ENCODE data around the gene DOCK1.

Gene DOCK1

DNA sequence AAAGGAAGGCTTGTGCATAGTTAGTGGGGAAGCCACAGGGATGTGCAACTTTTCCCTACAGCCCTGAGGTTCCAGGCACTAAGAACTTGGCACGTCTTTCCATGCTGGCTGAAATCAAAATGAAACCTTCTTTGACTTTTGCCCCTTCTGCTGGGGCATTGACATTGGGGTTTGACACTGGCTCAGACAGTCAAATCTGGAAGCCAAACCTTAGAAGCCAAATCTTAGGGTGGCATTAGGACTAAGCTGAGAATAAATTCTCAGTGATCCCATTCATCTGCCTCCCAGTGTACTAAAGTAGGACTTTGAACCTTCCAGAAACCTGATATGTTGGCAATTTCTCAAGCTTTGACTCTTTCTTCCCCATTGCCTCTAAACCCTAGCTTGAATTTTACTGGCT lies 322.4 kb downstream of the DOCK1 start:
- no peak for DNase-seq (ENCODE audit: insufficient read length, low spot score)
- no peak for TF ChIP-seq POLR2A (IDR thresholded peaks at IDR 0.05; ENCODE audit: low read depth, low read length)
- no peak for FAIRE-seq

DNA sequence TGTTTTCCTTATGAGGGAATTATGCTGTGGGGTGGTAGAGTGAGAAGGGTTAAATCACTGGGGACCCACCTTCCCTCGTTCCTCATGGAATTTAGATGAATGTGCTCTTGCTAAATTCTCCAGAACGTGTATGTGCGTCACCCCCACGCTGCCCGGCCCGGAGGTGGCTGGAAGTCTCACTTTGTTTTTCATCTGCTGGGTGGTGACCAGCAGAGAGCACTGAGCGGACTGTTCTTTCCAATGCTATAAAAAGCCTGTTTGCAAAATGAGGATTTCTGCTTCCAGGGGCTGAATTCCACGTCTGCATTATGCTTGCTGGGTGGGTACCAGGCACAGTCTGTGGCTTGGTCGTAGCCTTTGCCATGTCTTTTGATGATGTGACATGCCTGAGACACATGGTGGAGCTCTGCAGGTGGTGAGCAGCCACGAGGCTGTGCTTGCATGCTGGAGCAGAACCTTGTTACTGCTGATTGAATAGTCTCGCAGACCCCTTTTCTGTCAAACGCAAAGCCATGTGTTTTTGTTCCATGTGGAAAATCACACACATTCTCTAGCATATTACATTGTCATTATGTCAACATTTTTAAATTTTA lies 323.1 kb downstream of the DOCK1 start:
- FAIRE-seq = no peak

DNA sequence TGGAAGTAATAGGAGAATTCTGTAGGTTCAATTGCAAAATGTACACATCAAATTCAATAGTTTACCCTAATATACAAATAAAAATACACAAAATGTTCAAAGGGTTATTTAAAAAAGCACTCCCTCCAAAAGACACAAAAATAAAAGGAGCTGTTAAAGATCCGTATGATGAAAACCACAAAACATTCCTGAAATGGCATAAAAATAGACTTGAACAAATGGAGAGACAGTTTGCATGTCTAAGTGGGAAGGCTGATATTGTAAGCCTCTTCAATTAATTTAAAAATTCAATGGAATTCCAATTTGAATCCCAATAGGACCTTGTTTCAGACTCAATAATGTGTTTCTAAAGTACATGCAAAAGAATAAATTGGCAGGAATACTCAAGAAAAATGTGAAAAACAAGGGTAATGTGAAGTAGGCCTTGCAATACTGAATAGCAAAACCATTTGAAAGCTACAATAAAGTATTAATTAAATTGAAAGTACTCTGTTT lies 329.1 kb downstream of the DOCK1 start:
- FAIRE-seq (no peak), DNase-seq (ENCODE audit: insufficient read length, low spot score) (no peak)
- no peak for TF ChIP-seq POLR2A (IDR thresholded peaks at IDR 0.05; ENCODE audit: low read depth, low read length)

More for the DNA sequence above, 323.1 kb downstream of the DOCK1 start:
- TF ChIP-seq POLR2A (IDR thresholded peaks at IDR 0.05; ENCODE audit: low read depth, low read length) = no peak
- DNase-seq (ENCODE audit: insufficient read length, low spot score) = no peak

DNA sequence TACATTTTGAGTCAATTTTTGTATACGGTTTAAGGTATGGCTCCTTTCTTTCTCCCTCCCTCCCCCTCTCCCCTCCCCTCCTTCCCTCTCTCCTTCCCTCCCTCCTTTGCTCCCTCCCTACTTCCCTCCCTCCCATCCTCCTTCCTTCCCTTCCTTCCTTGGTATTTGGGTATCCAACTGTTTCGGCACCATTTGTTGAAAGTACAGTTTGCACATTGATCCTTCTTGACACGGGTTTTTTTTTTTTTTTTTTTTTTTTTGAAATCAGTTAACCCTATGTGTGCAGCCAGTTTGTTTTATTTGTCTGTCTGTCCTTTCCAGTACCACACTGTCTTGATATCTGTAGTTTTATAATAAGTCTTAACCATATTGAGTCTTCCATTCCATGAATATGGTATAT lies 331.0 kb downstream of the DOCK1 start:
- DNase-seq (ENCODE audit: insufficient read length, low spot score) (no peak), FAIRE-seq (no peak)
- TF ChIP-seq POLR2A (IDR thresholded peaks at IDR 0.05; ENCODE audit: low read depth, low read length) = no peak

DNA sequence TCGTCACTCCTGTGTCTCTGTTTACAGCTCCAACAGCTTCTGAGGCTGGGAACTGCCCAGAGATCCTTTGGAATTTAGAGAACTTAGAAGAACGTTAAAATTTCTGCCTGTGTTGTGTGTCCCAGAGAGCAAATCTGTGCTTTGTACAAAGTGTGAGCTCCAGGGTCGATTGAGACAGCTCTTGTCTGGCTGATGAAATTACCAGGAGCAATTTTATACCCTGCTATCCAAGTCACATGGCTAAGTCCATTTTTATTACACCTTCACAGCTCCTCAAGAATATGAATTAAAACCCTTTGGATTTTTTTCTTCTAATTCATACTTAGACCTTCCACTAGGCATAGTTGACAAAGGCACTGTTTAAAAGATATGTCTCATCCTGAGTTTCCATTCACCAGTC lies 337.7 kb downstream of the DOCK1 start:
- TF ChIP-seq POLR2A (IDR thresholded peaks at IDR 0.05; ENCODE audit: low read depth, low read length) = no peak
- FAIRE-seq (no peak), DNase-seq (ENCODE audit: insufficient read length, low spot score) (no peak)

DNA sequence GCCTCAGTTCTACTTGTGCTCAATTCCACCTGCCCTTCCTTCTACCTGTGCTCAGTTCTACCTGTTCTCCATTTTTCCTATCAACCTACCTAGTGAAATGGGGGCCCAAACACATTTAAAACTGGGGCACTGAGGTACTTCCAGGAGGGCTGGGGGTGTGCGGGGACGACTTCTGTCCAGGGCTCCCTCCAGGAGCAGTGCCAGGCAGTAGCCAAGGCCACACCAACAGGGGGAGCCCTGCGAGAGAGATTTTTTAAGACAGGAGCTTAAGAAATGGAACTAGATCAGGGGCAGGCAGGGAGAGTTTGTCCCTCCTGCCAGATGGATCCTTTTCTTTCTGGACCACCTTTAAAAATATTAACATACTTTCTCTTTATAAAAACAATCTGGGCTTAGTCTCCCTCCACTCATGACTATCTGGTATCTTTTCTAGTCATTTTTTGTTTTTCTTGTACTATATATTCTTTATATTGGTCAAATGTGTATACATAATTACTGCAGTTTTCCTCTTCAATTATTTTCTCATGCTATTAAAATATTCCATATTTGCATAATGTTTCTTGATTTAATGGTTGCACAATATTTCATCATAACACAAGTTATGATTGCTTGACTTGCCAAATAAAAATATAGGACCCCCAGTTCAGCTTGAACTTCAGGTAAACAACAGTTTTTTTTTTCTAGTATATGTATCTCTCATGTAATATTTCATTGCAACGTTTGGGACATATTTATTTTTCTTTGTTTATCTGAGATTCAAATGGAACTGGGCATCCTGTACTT lies 338.5 kb downstream of the DOCK1 start:
- TF ChIP-seq POLR2A (IDR thresholded peaks at IDR 0.05; ENCODE audit: low read depth, low read length) = no peak
- FAIRE-seq (no peak), DNase-seq (ENCODE audit: insufficient read length, low spot score) (peak; percentile 38)

DNA sequence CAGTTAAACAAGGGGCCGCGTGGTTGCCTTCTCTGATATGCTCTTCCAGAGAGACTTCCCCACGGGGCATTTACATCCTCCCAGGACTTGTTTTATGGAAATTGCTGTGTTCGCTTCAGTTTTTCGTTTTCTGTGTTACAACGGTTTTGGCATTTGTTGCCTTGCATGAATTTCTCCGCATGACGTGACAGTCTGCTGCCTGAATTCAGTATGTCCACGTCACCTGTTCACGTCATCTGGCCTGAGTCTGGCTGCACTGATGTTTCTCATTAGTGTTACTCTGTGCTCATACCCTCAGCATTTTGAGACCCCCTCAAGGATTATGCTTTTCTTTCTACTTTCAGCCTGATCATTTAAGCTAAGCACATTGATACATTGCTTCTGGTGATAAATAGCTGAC lies 340.2 kb downstream of the DOCK1 start:
- no peak for FAIRE-seq
- no peak for DNase-seq (ENCODE audit: insufficient read length, low spot score)
- TF ChIP-seq POLR2A (IDR thresholded peaks at IDR 0.05; ENCODE audit: low read depth, low read length) = no peak

DNA sequence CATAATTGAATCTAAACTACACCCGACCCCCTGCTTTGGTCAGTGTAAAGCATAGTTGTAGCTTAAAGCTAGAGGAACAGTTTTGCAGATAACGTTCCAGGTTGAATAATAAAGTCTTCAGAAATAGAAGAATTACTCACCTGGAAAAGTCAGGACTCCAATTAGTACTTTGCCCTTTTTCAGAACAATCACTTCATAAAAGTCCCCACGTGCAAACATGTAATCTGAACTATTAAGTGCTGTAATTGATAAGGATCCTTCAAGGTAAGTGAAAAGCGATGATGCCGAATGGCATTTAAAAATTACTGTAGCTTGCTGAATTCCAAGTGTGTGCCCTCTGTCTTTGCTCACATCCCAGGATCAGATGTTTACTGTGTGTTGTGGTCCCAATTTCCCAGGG lies 344.8 kb downstream of the DOCK1 start:
- FAIRE-seq (no peak), DNase-seq (ENCODE audit: insufficient read length, low spot score) (no peak)
- no peak for TF ChIP-seq POLR2A (IDR thresholded peaks at IDR 0.05; ENCODE audit: low read depth, low read length)

DNA sequence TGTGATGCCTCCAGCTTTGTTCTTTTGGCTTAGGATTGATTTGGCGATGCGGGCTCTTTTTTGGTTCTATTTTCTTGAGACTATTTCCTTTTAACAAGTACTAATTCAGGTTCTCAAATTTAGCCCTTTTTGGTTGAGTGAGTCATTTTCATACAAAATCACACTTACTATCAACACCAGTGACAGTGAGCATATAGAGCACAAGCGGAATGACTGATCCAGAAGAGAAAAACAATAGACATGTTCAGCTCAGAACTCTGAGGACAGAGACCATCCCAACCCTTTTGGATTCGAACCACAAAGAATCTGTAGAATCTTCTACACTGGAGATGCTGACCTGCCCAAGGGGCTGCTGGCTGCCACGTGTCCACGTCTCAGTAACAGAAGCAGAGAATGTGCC lies 347.6 kb downstream of the DOCK1 start:
- FAIRE-seq (no peak), DNase-seq (ENCODE audit: insufficient read length, low spot score) (no peak)
- TF ChIP-seq POLR2A (IDR thresholded peaks at IDR 0.05; ENCODE audit: low read depth, low read length) = no peak

DNA sequence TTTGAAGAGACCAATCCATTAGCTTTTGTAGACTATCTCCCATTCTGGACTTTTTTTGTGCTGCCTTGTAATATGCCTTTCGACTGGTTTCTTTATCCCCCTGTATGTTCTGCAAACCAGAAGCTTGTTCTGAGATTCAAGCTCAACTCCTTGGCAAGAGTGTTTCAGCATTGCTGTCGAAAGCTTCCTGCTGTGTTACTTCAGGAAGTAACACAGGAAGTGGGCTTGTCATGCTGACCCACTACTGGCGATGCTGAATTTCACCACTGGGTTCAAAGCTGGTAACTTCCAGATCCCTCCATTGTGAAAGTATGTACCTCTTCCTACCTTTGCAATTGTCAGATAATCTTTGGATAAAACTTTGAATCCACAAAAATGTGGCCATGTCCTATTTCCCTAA lies 349.0 kb downstream of the DOCK1 start:
- DNase-seq (ENCODE audit: insufficient read length, low spot score) (no peak), FAIRE-seq (no peak)
- no peak for TF ChIP-seq POLR2A (IDR thresholded peaks at IDR 0.05; ENCODE audit: low read depth, low read length)

DNA sequence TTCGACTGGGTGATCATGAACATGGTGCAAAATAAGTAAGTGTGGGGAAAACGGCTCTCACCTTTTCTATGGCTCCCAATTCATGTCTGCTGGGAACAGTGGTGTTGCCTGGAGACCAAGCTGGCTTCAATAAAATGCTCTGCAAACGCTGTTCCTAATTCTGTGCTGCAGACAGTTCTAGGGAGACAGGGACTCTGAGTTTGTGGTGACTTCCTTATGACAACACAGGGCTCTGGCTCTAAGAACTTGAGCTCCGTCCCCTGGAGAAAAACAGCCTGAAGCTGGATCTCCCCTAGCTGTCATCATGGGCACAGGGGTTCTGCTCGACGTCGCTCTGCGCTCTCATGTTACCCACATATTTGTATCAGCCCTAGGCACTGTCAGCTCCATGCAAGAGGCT lies 352.2 kb downstream of the DOCK1 start:
- no peak for DNase-seq (ENCODE audit: insufficient read length, low spot score)
- FAIRE-seq = no peak
- no peak for TF ChIP-seq POLR2A (IDR thresholded peaks at IDR 0.05; ENCODE audit: low read depth, low read length)

DNA sequence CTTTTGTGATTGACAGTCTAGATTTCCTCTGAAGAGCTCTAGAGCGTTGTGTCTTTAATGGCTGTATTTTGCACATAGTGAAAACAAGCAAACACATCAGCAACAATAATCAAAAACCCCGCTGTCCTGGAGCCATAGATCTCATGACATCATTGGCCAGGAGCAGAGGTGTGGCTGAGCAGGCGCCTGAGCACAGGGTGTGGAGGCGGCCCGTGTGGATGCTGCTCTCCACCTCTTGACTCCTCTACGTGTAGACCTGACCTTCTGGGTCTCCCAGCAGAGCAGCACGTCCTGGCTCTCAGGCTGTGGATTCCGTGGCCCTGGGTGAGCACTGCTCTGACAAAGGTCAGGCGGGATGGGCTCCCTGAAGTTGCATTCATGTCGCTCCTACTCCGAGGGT lies 354.1 kb downstream of the DOCK1 start:
- DNase-seq (ENCODE audit: insufficient read length, low spot score) (no peak), FAIRE-seq (no peak)
- no peak for TF ChIP-seq POLR2A (IDR thresholded peaks at IDR 0.05; ENCODE audit: low read depth, low read length)

DNA sequence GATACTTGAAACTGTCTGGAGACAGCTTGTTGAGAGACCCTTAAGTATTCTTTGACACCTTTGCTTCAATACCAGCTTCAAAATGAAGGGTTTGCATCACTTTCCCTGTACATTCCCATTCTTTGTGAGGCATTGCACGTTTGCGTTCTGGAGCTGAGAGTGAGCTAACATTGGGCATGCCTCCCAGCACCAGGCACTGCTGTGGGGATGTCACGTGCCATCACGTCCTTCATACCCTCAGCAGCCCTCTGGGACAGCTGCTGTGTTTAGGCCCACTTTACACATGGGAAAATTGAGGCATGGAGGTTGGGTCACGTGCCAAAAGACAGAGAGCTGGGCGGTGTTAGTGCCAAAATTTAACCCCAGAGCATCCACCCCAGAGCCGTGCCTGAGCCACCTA lies 357.4 kb downstream of the DOCK1 start:
- FAIRE-seq (no peak), DNase-seq (ENCODE audit: insufficient read length, low spot score) (no peak)
- no peak for TF ChIP-seq POLR2A (IDR thresholded peaks at IDR 0.05; ENCODE audit: low read depth, low read length)

DNA sequence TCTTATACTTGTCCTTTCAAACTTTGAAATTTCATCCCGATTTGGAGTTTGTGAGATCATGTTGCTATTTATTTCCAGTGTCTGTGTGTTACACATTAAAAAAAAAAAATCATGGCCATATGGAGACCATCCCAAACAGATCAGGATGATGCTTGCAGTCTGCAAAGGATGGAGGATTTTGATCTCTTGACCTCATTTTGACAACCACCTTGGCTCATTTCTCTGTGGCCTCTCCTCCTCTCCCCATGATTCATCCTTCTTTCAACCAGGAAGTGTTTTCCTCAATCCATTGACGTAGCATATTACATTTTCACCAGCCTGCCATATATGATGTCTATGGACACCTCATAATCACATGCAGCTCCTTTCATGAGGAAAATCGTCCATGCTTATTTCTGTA lies 360.1 kb downstream of the DOCK1 start:
- no peak for TF ChIP-seq POLR2A (IDR thresholded peaks at IDR 0.05; ENCODE audit: low read depth, low read length)
- FAIRE-seq (no peak), DNase-seq (ENCODE audit: insufficient read length, low spot score) (no peak)

DNA sequence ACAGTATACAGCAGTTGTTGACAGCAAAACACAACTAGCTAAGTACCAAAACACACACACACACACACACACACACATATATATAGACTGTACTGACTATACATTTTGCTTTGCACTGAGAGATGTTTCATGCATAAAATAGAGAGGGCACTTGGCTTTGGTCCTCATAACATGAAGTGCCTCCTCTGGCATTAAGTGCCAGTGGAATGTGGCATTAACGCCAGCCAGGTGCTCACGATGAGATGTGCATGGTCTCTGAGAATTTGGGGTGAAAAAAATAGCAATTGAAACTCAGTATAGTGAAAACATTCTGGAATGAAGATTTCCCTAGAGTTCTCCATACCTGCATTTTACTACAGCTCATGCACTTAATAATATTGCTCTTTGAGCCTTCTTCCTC lies 361.2 kb downstream of the DOCK1 start:
- no peak for TF ChIP-seq POLR2A (IDR thresholded peaks at IDR 0.05; ENCODE audit: low read depth, low read length)
- no peak for FAIRE-seq

More for the DNA sequence above, 361.2 kb downstream of the DOCK1 start:
- no peak for DNase-seq (ENCODE audit: insufficient read length, low spot score)

All from H54 (cell line).